HG03159 (cell line): ENCODE results near the gene RFNG.

Experiments
- ATAC-seq: cut with Tn5 transposase; IDR thresholded peaks from one replicate; pipeline ENCODE4 v1.9.1; 2021; ENCODE audit warnings: mild to moderate bottlenecking, moderate library complexity; ENCODE audit not compliant: unreplicated experiment

RFNG gene

DNA sequence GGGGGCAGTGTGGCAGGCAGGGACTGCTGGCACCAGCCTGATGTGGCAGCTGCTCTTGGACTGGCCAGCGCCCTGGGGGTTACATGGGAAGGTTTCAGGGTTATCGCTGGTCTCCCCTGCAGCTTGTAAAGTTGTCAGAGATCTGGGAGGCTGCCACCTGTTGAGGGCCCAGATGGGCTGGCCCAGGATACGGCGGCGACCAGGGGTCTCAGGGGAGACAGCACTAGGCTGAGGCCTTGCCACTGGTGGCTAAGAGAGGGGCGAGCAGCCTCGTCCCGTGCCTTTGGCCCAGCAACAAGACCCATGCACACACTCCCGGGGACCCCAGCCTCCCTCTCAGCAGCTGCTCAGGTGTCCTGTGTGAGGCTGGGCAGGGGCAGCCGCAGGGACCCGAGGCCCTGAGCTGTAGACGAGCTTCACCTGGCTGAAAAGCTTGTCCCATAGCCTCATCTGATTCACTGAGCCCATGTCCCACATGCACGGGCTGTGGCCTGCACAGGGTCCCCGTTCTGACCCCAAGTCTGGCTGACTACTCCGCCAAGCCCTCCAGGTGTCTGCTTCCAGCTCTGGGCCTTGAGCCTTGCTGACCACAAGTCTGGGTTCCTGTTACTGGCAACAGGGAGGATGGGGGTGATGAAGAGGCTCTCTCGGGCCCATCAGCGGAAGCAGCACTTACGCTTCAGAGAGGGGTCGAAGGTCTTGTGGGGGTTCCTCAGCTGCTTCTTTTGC lies 7.8 kb upstream of the RFNG start:
- ATAC-seq, result no peak

DNA sequence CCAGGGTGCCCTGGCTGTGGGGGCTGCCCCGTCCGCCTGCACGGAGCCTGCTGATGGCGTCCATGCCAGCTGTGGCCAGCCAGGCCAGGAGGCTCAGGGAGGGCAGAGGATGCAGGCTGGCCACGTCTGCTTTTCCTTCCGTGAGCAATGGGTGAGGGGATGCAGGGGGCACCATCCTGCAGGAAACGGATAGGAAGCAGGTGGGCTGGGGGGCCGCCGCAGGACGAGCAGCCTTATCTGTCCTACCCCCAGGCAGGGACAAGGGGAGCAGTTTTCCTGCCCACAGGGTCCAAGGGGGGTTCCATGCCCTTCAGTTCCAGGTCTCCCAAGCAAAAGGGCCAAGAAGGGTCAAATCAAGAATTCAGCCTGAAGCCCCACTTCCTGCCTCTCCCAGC lies 7.2 kb upstream of the RFNG start:
- no peak for ATAC-seq

DNA sequence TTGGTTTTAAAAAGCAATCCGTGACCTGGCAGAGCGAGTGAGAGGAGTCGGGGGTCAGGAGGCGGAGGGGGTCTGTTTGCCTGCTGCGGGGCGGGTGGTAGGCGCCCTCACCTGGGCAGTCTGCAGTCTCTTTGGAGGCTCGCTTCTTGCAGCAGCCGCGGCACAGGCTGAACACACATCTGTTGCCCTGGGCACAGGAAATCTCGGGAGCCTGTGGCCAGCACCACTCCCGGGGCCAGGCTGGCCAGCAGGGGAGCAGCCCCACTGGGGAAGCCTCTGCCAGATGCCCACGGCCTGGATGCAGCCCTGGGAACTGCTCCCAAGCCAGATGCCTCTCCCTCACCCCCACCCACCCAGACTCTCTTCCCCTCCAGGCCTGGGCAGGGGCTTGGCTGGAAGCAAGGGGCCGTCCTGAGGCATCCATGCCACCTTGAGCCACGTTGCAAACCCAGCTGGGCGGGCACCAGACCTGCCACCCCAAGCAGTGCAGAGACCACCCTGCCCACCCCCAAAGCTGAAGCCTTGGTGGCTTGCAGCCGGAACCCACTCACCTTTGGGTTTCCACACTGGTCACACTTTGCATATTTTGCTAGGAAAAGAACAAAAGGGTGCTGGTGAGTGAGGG lies 6.7 kb upstream of the RFNG start:
- ATAC-seq, result no peak

DNA sequence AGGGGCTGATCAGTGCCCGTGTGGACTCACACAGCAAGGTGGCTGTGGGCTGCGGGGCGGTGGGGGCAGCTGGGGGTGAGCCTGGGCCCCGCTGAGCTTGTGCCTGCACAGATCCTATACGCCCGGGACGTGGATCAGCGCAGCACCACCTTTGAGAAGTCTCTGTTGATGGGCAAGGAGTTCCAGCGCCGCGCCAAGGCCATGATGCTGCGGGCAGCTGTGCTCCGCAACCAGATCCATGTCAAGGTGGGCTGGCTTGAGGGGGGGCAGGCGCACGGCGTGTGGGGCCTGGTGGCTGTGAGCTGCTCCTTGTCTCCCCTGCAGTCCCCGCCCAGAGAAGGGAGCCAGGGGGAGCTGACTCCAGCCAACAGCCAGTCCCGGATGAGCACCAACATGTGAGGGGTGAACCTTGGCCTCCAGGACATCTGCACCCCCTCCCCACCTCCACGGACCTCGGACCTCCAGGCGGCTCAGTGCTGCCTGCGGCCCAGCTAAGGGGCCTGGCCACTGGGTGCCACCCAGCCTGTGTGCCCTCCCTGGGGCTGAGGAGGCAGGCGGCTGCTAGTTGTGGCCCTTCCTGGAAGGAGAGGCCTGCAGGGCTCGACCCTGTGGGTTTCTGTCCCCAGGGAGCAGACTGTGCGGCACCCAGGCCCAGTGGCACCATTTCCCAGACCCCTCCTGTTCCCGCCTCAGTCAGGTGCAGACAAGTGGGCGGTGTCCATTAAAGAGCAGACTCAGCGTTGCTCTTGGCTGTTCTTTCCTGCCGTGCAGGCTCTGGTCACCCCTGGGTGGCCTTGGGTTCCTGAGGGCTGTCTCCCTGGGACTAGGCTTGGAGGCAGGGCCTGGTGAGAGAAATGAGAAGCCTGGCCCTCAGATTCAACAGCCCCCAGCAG lies 5.4 kb upstream of the RFNG start:
- no peak for ATAC-seq

DNA sequence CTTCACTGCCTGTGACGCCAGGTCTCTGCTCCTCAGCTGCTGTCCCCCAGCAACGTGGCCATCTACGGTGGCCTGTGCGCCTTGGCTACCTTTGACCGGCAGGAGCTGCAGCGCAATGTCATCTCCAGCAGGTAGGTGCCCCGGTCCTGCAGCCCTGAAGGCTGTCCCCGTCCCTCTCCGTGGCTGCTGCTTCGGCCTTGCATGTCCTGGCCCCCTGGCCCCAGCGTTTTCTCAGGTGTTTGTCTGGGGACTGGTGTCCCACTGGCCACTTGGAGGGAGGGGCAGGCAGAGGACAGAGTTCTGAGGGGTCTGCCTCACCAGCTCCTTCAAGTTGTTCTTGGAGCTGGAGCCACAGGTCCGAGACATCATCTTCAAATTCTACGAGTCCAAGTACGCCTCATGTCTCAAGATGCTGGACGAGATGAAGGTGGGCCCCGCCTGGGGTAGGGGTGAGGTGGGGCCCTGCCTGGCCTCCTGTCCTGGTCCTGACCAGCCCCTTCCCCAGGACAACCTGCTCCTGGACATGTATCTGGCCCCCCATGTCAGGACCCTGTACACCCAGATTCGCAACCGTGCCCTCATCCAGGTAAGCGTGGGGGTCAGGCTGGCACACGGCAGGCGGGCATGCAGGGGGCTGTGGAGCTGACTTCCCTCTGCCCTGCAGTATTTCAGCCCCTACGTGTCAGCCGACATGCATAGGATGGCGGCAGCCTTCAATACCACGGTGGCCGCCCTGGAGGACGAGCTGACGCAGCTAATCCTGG lies 4.5 kb upstream of the RFNG start:
- ATAC-seq, result no peak

DNA sequence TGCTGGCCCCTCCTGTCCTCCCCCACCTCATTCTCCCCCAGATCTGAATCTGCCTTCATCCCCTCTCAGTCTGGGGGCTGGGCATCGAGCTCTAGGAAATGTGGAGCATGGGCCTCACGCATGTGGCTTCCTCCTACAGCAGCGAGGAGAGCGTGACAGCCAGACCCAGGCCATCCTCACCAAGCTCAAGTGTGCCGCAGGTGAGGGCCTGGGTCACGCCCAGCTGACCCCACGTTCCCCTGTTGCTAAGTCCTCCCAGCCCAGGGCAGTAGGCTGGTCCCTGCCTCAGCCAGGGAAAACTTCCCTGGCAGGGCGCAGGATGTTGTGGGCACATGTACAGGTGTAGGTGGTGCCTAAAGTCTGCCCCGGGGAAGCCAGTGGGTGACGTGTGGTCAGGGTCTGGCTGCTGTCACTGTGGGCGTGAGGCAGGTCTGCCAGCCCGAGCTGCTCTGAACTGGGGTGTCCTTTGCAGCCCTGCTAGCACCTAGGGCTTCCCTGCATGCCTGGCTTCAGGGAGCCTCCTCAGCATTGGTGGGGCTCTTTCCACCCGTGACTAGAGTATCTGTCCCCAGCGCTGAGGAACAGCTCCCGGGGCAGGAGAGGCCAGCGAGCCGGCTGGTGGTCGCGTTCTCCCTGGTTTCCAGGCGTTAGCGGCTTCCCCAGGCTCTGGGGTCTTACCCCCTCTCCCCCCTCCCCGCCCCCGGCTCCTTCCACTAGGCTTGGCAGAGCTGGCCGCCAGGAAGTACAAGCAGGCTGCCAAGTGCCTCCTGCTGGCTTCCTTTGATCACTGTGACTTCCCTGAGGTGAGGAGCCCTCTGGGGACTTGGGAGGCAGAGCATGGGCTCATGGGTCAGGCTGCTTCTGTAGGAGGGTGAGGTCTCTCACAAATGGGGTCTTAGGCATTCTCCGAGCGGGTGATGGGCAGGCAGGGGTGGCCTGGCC lies 3.7 kb upstream of the RFNG start:
- ATAC-seq, result no peak

DNA sequence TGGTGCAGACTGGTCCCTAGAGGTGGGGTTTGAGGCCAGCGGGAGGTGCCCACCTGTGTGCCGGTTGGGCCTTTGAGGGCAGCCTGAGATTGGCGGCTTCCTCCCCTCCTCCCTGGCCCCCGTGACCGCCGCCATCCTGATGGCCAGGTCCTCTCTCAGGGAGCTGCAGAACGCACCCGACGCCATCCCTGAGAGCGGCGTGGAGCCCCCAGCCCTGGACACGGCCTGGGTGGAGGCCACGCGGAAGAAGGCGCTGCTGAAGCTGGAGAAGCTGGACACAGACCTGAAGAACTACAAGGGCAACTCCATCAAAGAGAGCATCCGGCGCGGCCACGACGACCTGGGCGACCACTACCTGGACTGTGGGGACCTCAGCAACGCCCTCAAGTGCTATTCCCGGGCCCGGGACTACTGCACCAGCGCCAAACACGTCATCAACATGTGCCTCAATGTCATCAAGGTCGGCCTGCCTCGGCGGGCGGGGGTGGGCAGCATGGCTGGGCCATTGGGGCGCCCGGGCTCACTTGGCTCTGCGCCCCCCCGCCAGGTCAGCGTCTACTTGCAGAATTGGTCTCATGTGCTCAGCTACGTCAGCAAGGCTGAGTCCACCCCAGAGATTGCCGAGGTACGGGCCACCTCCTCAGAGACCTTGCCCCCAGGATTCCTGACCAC lies 2.9 kb upstream of the RFNG start:
- no peak for ATAC-seq

DNA sequence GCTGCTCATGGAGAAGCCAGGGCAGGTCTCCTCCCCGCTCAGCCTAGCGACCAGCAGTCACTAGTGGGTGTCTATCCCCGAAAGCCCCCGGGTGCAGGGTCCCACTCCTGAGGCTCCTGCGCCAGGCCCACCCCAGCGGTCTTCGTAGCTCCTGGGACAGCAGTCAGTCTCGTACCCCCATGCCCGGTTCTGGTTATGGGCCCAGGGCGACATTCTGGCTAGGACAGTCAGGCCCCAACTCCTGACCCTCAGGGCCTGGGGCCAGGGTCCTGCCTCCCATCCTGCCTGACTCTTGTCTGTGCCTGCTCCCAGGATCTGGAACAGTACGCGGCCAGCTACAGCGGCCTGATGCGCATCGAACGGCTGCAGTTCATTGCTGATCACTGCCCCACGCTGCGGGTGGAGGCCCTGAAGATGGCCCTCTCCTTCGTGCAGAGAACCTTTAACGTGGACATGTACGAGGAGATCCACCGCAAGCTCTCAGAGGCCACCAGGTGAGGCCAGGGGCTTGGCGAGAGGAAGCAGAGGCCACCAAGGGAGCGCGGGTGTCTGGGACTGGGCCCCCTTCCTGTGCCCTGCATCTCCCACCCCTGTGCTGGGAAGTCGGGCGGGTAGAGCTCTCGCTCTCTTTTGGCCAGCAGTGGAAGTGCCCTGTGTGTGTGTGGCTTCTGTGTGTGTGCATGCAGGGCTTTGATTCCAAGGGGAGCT lies 2.1 kb upstream of the RFNG start:
- ATAC-seq, result no peak

DNA sequence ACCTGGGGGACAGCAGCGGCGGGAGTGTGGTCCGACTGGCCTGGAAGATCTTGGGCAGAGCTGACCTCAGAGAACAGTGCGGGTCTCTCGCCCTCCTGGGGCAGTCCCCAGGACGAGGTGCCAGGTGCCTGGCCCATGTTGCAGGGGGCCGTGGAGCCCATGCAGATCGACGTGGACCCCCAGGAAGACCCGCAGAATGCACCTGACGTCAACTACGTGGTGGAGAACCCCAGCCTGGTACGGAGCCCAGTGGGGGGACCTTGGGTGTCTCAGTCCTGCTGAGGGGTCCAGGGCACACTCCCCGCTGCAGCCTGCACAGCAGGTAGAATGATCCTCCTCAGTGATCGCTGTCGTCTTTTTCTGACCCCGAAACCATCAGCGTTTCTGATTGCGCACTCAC lies 1.5 kb upstream of the RFNG start:
- ATAC-seq, result no peak

DNA sequence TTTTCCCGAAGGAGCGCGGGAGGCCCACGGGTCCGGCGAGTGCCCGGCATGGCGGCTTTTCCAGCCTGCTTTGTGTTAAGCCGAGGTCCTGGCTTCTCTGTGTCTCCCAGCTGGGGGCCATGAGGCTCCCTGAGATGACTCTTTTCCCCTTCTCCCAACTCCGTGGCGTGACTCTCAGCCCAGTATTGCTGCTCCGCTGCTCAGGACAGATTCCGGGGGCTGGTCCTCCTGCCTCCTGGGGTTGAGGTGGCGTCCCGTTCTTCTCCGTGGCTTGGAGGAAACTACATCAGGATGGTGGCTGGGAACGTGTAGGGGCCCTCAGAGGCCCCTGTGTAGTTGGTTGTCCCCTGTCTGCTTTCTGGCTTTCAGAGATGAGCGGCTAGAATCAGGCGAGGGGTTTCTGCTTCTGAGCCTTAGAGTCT lies 1.0 kb upstream of the RFNG start:
- no peak for ATAC-seq

DNA sequence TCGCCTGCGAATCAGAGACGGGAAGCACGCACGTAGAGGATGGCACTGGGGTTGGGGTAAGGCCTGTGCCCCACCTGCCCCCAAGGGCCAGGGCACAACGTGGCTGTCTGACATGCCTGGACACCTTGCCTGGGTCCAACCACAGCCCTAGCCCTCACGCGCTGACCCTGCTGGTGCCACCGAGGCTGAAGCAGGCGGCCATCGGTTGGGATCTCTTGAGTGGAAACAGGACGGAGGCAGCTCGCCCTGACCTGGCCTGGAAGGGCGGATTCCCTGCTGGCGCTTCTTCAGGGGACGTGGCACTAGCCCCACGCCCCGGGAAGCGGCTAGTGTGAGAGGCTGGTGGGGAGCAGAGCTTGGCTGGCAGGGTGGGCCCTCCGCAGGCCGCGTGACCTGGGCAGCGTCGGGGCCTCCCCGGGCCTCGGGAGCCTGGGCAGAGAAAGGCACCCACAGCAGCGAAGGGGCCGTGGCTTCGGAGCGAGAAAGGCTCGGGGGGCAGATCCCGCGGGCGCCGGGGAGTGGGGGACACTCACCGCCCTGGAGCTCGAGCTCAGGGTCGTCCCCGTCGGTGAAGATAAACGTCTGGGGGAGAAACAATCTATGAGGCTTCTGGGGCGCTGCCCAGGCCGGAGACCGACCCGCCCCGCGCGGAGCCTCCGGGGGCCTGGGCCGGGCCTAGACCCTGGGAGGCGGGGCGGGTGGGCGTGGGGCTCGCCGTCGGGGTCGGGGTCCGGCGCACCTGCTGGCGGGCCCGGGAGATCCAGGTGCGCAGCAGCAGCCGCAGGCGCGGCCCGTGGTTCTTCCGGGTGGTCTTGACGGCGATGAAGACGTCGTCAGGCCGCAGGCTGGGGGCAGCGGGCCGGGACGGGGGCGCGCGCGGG lies 610 bp downstream of the RFNG start:
- no peak for ATAC-seq

DNA sequence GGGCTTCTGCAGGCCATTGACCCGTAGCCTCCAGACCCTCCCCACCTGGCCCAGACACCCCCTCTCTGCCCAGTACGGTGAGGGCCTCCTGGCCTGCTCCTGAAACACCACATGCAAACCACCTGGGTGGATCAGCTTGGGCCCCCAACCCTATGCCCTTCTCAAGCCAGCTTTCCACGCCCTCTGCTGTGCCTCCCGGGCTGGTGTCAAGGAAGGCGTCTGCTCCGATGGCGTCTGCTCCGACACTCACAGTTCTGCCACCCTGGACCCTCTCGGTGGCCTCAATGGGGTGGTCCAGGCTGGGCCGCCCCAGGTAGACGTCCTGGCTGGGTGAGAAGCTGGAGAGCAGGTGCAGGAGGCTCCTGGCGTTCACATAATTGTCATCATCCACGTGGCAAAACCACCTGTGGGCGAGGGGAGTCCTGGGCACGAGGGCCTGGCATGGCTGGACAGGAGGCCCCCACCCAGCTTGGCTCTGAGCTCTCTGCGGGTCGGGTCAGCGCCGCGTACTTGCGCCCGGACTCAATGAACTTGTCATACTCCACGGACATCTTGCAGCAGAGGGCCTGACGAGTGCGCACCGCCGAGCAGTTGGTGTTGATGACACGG lies 1.4 kb downstream of the RFNG start:
- ATAC-seq, result no peak

DNA sequence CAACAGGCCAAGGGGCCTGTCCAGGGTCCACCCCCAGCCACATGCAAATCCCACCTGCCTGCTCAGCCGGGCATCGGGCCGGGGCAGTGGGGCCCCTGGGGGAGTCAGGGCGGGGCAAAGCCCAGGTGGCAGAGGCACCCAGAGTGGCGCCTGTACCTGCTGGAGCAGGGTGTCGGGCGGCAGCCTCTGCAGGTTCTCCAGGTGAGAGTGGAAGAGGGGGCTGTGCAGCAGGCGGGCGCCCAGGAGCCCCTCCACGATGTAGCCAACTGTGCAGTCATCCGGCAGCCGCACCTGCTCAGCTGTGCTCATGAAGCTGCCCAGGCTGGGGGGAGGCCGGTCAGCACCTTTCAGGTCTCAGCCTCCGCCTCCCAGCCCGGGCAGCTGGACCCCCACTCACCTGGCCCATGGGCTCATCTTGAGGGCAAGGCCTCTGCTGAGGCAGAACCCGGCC lies 2.1 kb downstream of the RFNG start:
- ATAC-seq, result no peak

DNA sequence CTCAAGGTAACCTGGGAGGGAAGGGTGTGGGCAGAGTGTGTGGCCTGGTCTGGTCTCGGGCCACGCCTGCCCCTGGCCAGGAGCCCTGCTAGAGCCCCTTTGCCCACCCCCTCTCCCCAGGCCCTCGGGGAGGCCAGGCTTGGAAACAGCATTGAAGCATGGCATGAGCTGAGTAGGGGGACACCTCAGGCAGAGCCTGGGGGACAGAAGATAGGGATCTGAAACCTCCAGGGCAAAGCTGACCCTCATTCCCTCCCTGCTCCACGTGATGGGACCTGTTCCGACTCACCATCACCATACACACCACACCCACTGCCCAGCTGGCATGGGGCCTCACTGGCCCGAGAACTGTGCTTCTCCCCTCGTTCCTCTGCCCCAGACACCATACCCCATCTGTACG lies 2.5 kb downstream of the RFNG start:
- no peak for ATAC-seq

DNA sequence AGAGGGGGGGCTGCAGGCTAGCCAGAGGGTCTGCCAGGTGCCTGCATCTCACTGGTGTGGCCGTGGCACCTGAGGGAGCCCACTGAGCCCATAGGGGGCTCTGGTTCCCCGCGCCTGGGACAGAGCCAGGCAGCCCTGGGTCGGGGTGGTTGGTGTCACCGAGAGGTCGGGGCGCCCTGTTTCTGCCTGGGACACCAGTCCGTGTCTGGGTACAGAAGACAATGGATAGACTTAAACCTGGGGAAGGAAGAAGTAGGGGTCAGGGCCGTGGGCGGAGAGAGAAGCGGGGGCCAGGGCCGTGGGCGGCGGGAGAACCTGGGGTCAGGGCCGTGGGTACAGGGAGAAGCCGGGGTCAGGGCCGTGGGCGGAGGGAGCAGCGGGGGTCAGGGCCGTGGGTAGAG lies 3.0 kb downstream of the RFNG start:
- no peak for ATAC-seq

DNA sequence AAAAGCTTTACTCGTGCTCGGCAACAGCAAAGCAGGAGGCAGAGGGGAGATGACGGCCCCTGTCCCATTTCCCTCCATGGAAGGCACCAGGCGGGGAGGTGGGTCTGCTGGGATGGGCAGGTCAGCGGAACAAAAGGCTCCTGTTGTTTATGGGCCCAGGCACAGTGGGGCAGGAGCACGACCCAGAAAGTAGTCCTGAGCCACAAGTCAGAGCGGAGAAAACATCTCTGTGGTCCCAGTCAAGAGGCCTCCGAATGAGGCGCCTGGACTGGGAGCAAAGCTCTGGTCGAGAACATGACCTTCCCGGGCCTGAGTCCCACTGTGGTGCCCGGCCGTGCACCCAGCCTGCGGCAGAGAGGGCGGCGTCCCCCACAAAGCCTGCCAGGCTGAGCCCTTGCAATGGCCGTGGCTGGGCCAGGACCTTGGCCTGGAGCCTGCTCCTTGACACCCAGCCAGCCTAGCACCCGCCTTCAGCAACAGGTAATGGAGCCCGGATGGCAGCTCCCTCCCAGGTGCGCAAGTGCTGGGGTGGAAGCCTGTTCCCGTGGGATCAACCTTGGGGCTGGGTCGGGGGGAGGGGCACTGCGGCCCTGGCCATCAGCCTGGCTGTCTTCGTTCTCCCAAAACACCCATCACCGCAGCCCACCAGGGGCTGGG lies 3.6 kb downstream of the RFNG start:
- ATAC-seq, result no peak

DNA sequence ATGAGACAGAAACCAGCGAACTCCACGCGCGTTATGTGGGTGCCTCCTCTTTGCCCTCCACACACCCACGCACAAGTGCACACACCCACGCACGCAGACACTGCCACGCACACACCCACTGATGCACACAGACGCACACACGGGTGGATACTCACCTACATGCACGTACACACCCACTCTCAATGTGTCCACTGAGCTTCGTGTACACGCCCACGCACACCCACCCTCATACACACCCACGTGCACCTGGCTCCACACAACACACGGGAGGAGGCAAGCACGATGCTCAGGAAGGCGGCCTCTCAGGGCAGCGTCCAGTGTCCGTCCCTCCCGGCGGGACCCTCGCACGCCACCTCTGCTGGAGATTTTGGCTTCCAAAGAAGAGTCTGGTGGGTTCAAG lies 4.2 kb downstream of the RFNG start:
- ATAC-seq, result no peak
